HEK293T (cell line): Measurements from ENCODE around the gene AANAT.

Experiments used
- ARNT ChIP-seq: fragments of 450-650 bp; IDR thresholded peaks from 2 replicates; pipeline ENCODE4 v1.6.1; 2017; ENCODE audit warnings: mild to moderate bottlenecking
- CTBP1 ChIP-seq: fragments of 450-650 bp; IDR thresholded peaks from 2 replicates; pipeline ENCODE4 v1.6.1; 2016; ENCODE audit warnings: borderline replicate concordance
- ELF4 ChIP-seq: fragments of 450-650 bp; IDR thresholded peaks from 2 replicates; pipeline ENCODE4 v1.6.1; 2017; ENCODE audit warnings: antibody characterized with exemption
- FOXA1 ChIP-seq: fragments of 450-650 bp; IDR thresholded peaks from 2 replicates; pipeline ENCODE4 v1.6.1; 2016; ENCODE audit warnings: mild to moderate bottlenecking
- FOXK2 ChIP-seq: fragments of 450-650 bp; IDR thresholded peaks from 2 replicates; pipeline ENCODE4 v1.6.1; 2016; ENCODE audit warnings: mild to moderate bottlenecking
- FOXM1 ChIP-seq: fragments of 450-650 bp; IDR thresholded peaks from 2 replicates; pipeline ENCODE4 v1.6.1; 2017; ENCODE audit warnings: mild to moderate bottlenecking, borderline replicate concordance
- SP1 ChIP-seq: fragments of 450-650 bp; IDR thresholded peaks from 2 replicates; pipeline ENCODE4 v1.6.1; 2017

DNA sequence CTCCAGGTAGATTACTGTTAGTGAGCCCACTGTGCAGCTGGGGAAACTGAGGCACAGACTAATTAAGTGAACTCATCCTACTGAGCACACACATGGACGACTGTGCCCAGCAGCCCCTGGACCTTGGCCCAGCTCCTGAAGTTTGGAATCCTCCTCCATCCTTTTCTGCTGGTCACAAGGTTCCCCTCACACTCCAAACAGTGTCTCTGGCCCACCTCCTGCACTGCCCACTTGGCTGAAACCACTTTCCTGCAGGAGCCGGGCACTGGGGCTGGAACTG, 30.2 kb downstream of the AANAT start:
- TF ChIP-seq ELF4 (no peak), FOXM1 (no peak), FOXK2 (no peak), FOXA1 (no peak), ARNT (no peak), SP1 (no peak), CTBP1 (no peak)
